NT2/D1 (cell line): ENCODE data around the gene ZFPL1.

Experiments
- SUZ12 ChIP-seq: IDR thresholded peaks from 2 replicates; pipeline ENCODE4 v1.6.1; 2011; ENCODE audit not compliant: insufficient read length, insufficient read depth; ENCODE audit errors: extremely low read depth
- YY1 ChIP-seq: IDR thresholded peaks from 2 replicates; pipeline ENCODE4 v1.6.1; 2011; ENCODE audit not compliant: insufficient read length, insufficient read depth
- ZNF274 ChIP-seq: IDR thresholded peaks from 2 replicates; pipeline ENCODE4 v1.6.1; 2011; ENCODE audit warnings: mild to moderate bottlenecking, low read depth, low read length

DNA sequence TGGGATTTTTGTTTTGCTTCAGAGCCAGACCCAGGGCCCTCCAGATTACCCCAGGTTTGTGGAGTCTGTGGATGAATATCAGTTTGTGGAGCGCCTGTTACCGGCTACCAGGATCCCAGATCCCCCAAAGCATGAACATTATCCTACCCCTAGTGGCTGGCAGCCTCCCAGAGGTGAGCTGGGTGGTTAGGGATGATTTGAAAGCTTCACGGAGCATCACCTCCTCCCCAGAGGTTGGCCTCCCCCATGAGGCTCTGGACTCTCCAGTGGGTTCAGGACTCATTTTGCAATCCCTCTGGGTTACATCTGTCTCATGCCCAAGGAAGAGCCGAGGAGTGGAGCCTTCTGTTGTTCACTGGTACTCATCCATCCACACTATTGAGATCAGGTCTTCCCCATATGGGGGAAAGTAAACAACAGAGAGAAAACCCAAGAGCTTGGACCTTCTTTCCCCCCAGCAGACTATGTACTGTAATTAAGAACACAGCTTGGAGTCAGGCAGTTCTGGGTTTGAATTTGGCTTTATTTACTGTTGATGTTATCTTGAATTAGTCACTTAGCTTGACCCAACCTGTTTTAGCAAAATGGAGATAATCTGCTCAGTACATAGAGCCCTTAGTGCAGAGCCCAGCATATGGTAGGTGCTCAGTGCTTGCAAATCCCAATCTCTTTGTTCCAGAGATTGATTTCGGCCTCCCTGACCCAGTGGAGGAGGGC lies 40.6 kb downstream of the ZFPL1 start:
- TF ChIP-seq ZNF274 (no peak), YY1 (no peak), SUZ12 (no peak)
